ENCODE data around the gene ETV5.

The ETV5 gene

GRCh38 chr3:186142393-186142932 lies 33.6 kb upstream of the ETV5 start:
- Histone ChIP-seq H2AFZ (ENCODE audit: low read length, unreplicated experiment) (no peak overlapping the region), H3K27me3 (ENCODE audit: insufficient read depth, low read length) (peaks cover 20% of the 10 kb centered on the region), H3K4me3 (ENCODE audit: low read depth, low read length) (no peak overlapping the region)

GRCh38 chr3:186141790-186142189 lies 32.9 kb upstream of the ETV5 start:
- Histone ChIP-seq H2AFZ (ENCODE audit: low read length, unreplicated experiment) (no peak overlapping the region), H3K27me3 (ENCODE audit: insufficient read depth, low read length) (peaks cover 20% of the 10 kb centered on the region), H3K4me1 (ENCODE audit: control insufficient read depth, insufficient read depth, low read length, unreplicated experiment) (no peaks in the 10 kb centered on the region), H3K4me3 (ENCODE audit: low read depth, low read length) (no peak overlapping the region), H3K79me2 (ENCODE audit: control insufficient read depth, insufficient read depth, low read length, unreplicated experiment) (no peaks in the 10 kb centered on the region), H3K27ac (ENCODE audit: low read depth, low read length) (no peak overlapping the region), H3K36me3 (ENCODE audit: insufficient read depth, low read length) (no peaks in the 10 kb centered on the region)

More at GRCh38 chr3:186142393-186142932, 33.6 kb upstream of the ETV5 start:
- no peaks in the 10 kb centered on the region for H3K4me1 ChIP-seq (ENCODE audit: control insufficient read depth, insufficient read depth, low read length, unreplicated experiment)
- H3K36me3 ChIP-seq (ENCODE audit: insufficient read depth, low read length), result no peaks in the 10 kb centered on the region
- H3K79me2 ChIP-seq (ENCODE audit: control insufficient read depth, insufficient read depth, low read length, unreplicated experiment), result no peaks in the 10 kb centered on the region
- no peak overlapping the region for H3K27ac ChIP-seq (ENCODE audit: low read depth, low read length)

GRCh38 chr3:186138272-186138981 lies 29.5 kb upstream of the ETV5 start:
- Histone ChIP-seq H3K4me1 (ENCODE audit: control insufficient read depth, insufficient read depth, low read length, unreplicated experiment) (no peaks in the 10 kb centered on the region), H3K36me3 (ENCODE audit: insufficient read depth, low read length) (no peaks in the 10 kb centered on the region), H3K79me2 (ENCODE audit: control insufficient read depth, insufficient read depth, low read length, unreplicated experiment) (no peaks in the 10 kb centered on the region), H3K4me3 (ENCODE audit: low read depth, low read length) (no peak overlapping the region), H3K27ac (ENCODE audit: low read depth, low read length) (no peak overlapping the region), H3K27me3 (ENCODE audit: insufficient read depth, low read length) (peaks cover 21% of the 10 kb centered on the region), H2AFZ (ENCODE audit: low read length, unreplicated experiment) (no peak overlapping the region)

GRCh38 chr3:186137051-186137685 lies 28.3 kb upstream of the ETV5 start:
- H3K27me3 ChIP-seq (ENCODE audit: insufficient read depth, low read length), result peaks cover 15% of the 10 kb centered on the region
- no peaks in the 10 kb centered on the region for H3K4me1 ChIP-seq (ENCODE audit: control insufficient read depth, insufficient read depth, low read length, unreplicated experiment)
- no peaks in the 10 kb centered on the region for H3K79me2 ChIP-seq (ENCODE audit: control insufficient read depth, insufficient read depth, low read length, unreplicated experiment)
- no peak overlapping the region for H3K4me3 ChIP-seq (ENCODE audit: low read depth, low read length)
- H3K36me3 ChIP-seq (ENCODE audit: insufficient read depth, low read length), result no peaks in the 10 kb centered on the region
- no peak overlapping the region for H2AFZ ChIP-seq (ENCODE audit: low read length, unreplicated experiment)
- no peak overlapping the region for H3K27ac ChIP-seq (ENCODE audit: low read depth, low read length)

- H3K36me3 ChIP-seq (ENCODE audit: insufficient read depth, low read length), result no peaks in the 10 kb centered on the region
- H2AFZ ChIP-seq (ENCODE audit: low read length, unreplicated experiment), result no peak overlapping the region
- H3K27ac ChIP-seq (ENCODE audit: low read depth, low read length), result no peak overlapping the region
- H3K4me1 ChIP-seq (ENCODE audit: control insufficient read depth, insufficient read depth, low read length, unreplicated experiment), result no peaks in the 10 kb centered on the region
- H3K4me3 ChIP-seq (ENCODE audit: low read depth, low read length), result no peak overlapping the region
- H3K79me2 ChIP-seq (ENCODE audit: control insufficient read depth, insufficient read depth, low read length, unreplicated experiment), result no peaks in the 10 kb centered on the region
- H3K27me3 ChIP-seq (ENCODE audit: insufficient read depth, low read length), result peaks cover 27% of the 10 kb centered on the region
These were observed 25.1 kb upstream of the ETV5 start for GRCh38 chr3:186133980-186134379.

GRCh38 chr3:186132487-186132886 lies 23.6 kb upstream of the ETV5 start:
- H2AFZ ChIP-seq (ENCODE audit: low read length, unreplicated experiment), result no peak overlapping the region
- H3K27me3 ChIP-seq (ENCODE audit: insufficient read depth, low read length), result peaks cover 27% of the 10 kb centered on the region
- no peaks in the 10 kb centered on the region for H3K4me1 ChIP-seq (ENCODE audit: control insufficient read depth, insufficient read depth, low read length, unreplicated experiment)
- H3K36me3 ChIP-seq (ENCODE audit: insufficient read depth, low read length), result no peaks in the 10 kb centered on the region
- H3K79me2 ChIP-seq (ENCODE audit: control insufficient read depth, insufficient read depth, low read length, unreplicated experiment), result no peaks in the 10 kb centered on the region
- H3K27ac ChIP-seq (ENCODE audit: low read depth, low read length), result no peak overlapping the region
- no peak overlapping the region for H3K4me3 ChIP-seq (ENCODE audit: low read depth, low read length)

GRCh38 chr3:186129206-186129605 lies 20.3 kb upstream of the ETV5 start:
- Histone ChIP-seq H3K27me3 (ENCODE audit: insufficient read depth, low read length) (peaks cover 21% of the 10 kb centered on the region), H3K36me3 (ENCODE audit: insufficient read depth, low read length) (no peaks in the 10 kb centered on the region), H3K27ac (ENCODE audit: low read depth, low read length) (no peak overlapping the region), H3K4me1 (ENCODE audit: control insufficient read depth, insufficient read depth, low read length, unreplicated experiment) (no peaks in the 10 kb centered on the region), H2AFZ (ENCODE audit: low read length, unreplicated experiment) (no peak overlapping the region), H3K79me2 (ENCODE audit: control insufficient read depth, insufficient read depth, low read length, unreplicated experiment) (no peaks in the 10 kb centered on the region), H3K4me3 (ENCODE audit: low read depth, low read length) (no peak overlapping the region)

GRCh38 chr3:186128158-186128557 lies 19.3 kb upstream of the ETV5 start:
- Histone ChIP-seq H3K27ac (ENCODE audit: low read depth, low read length) (no peak overlapping the region), H3K4me3 (ENCODE audit: low read depth, low read length) (no peak overlapping the region), H3K4me1 (ENCODE audit: control insufficient read depth, insufficient read depth, low read length, unreplicated experiment) (no peaks in the 10 kb centered on the region), H3K27me3 (ENCODE audit: insufficient read depth, low read length) (peaks cover 21% of the 10 kb centered on the region), H3K79me2 (ENCODE audit: control insufficient read depth, insufficient read depth, low read length, unreplicated experiment) (no peaks in the 10 kb centered on the region), H2AFZ (ENCODE audit: low read length, unreplicated experiment) (no peak overlapping the region), H3K36me3 (ENCODE audit: insufficient read depth, low read length) (no peaks in the 10 kb centered on the region)

GRCh38 chr3:186127463-186127862 lies 18.6 kb upstream of the ETV5 start:
- Histone ChIP-seq H3K4me1 (ENCODE audit: control insufficient read depth, insufficient read depth, low read length, unreplicated experiment) (no peaks in the 10 kb centered on the region), H3K27me3 (ENCODE audit: insufficient read depth, low read length) (peaks cover 20% of the 10 kb centered on the region), H3K27ac (ENCODE audit: low read depth, low read length) (no peak overlapping the region), H2AFZ (ENCODE audit: low read length, unreplicated experiment) (no peak overlapping the region), H3K36me3 (ENCODE audit: insufficient read depth, low read length) (no peaks in the 10 kb centered on the region), H3K79me2 (ENCODE audit: control insufficient read depth, insufficient read depth, low read length, unreplicated experiment) (no peaks in the 10 kb centered on the region), H3K4me3 (ENCODE audit: low read depth, low read length) (no peak overlapping the region)

- no peaks in the 10 kb centered on the region for H3K36me3 ChIP-seq (ENCODE audit: insufficient read depth, low read length)
- H3K27ac ChIP-seq (ENCODE audit: low read depth, low read length), result no peak overlapping the region
- H3K4me3 ChIP-seq (ENCODE audit: low read depth, low read length), result no peak overlapping the region
- H2AFZ ChIP-seq (ENCODE audit: low read length, unreplicated experiment), result no peak overlapping the region
- peaks cover 11% of the 10 kb centered on the region for H3K27me3 ChIP-seq (ENCODE audit: insufficient read depth, low read length)
- no peaks in the 10 kb centered on the region for H3K4me1 ChIP-seq (ENCODE audit: control insufficient read depth, insufficient read depth, low read length, unreplicated experiment)
- no peaks in the 10 kb centered on the region for H3K79me2 ChIP-seq (ENCODE audit: control insufficient read depth, insufficient read depth, low read length, unreplicated experiment)
These were observed 16.2 kb upstream of the ETV5 start for GRCh38 chr3:186125118-186125517.

GRCh38 chr3:186124592-186124991 lies 15.7 kb upstream of the ETV5 start:
- Histone ChIP-seq H3K36me3 (ENCODE audit: insufficient read depth, low read length) (no peaks in the 10 kb centered on the region), H3K4me3 (ENCODE audit: low read depth, low read length) (no peak overlapping the region), H3K27me3 (ENCODE audit: insufficient read depth, low read length) (peaks cover 17% of the 10 kb centered on the region), H3K79me2 (ENCODE audit: control insufficient read depth, insufficient read depth, low read length, unreplicated experiment) (no peaks in the 10 kb centered on the region), H3K4me1 (ENCODE audit: control insufficient read depth, insufficient read depth, low read length, unreplicated experiment) (no peaks in the 10 kb centered on the region), H3K27ac (ENCODE audit: low read depth, low read length) (no peak overlapping the region), H2AFZ (ENCODE audit: low read length, unreplicated experiment) (no peak overlapping the region)

All from ACC112 (cell line).